Neural progenitor cell (in vitro differentiated cells): ENCODE data around the gene NLRC3.

Experiments
- CTCF ChIP-seq: fragments of 200-600 bp; sonication (generic); IDR thresholded peaks from 2 replicates; pipeline ENCODE4 v1.5.1; 2017; ENCODE audit warnings: antibody characterized with exemption, mild to moderate bottlenecking
- EZH2 ChIP-seq: fragments of 200-600 bp; sonication (generic); IDR thresholded peaks from 2 replicates; pipeline ENCODE4 v1.6.1; 2017; ENCODE audit warnings: antibody characterized with exemption, mild to moderate bottlenecking, moderate library complexity
- EZH2phosphoT487 ChIP-seq: fragments of 200-600 bp; sonication (generic); IDR thresholded peaks from 2 replicates; pipeline ENCODE4 v1.6.1; 2017; ENCODE audit warnings: antibody characterized with exemption

GRCh38 chr16:3496386-3496785 lies 80.8 kb downstream of the NLRC3 start:
- TF ChIP-seq EZH2 (no peak), CTCF (no peak), EZH2phosphoT487 (no peak)
